Activated B cell treated with CpG ODN at 0.5 μM for 24 hours (primary cell): Measurements from ENCODE around the gene KRTAP10-12. TPM values are rescaled to one million over a fixed set of nuclear protein-coding genes. Genes with fewer than 3 reads are reported as not detected.
"Not testable (repeated sequence)": the region's sequence is repeated elsewhere in the genome, so short reads cannot be mapped to it uniquely, and the experiment has no call there.

Experiments
- ATAC-seq: fragments of 200-7000 bp; cut with Tn5 transposase; one replicate; pipeline ENCODE4 v1.10.0; 2021; ENCODE audit warnings: low read depth, mild to moderate bottlenecking, moderate library complexity
- CTCF ChIA-PET: fragments of 350-600 bp; sonication (Branson Sonifier 250); formaldehyde crosslinking; loops from one replicate; lab custom pipeline; 2021; ENCODE audit warnings: antibody characterized with exemption; lab: Charles Lee
- POLR2A ChIA-PET: fragments of 350-600 bp; sonication (Branson Sonifier 250); formaldehyde crosslinking; loops from one replicate; lab custom pipeline; 2021; ENCODE audit warnings: antibody characterized with exemption; lab: Charles Lee
- DNase-seq: peaks from one replicate; pipeline ENCODE4 v3.0.0; 2022
- H3K27ac Mint-ChIP-seq: one replicate; pipeline ENCODE4 v1.8.0; 2020; ENCODE audit warnings: mixed read lengths
- H3K27me3 Mint-ChIP-seq: one replicate; pipeline ENCODE4 v1.8.0; 2021; ENCODE audit warnings: mixed read lengths
- H3K36me3 Mint-ChIP-seq: one replicate; pipeline ENCODE4 v1.8.0; 2021; ENCODE audit warnings: low read depth, mixed read lengths
- H3K4me1 Mint-ChIP-seq: one replicate; pipeline ENCODE4 v1.8.0; 2021; ENCODE audit warnings: mixed read lengths
- H3K4me3 Mint-ChIP-seq: one replicate; pipeline ENCODE4 v1.8.0; 2020; ENCODE audit warnings: mild to moderate bottlenecking, mixed read lengths
- H3K9me3 Mint-ChIP-seq: one replicate; pipeline ENCODE4 v1.8.0; 2020; ENCODE audit warnings: mixed read lengths
- CTCF ChIP-seq: fragments of 200-600 bp; IDR thresholded peaks from one replicate; pipeline ENCODE4 v1.8.0; 2022; ENCODE audit warnings: antibody characterized with exemption, mild to moderate bottlenecking
- intact Hi-C: fragments of 100-400 bp; cut with micrococcal nuclease; formaldehyde crosslinking; loops from one replicate; pipeline ENCODE4 v1.15.1; 2024
- total RNA-seq: library from RNA; stranded (reverse); gene quantifications from 2 replicates; pipeline ENCODE4 v1.2.3, GENCODE V29; 2022

KRTAP10-12 gene
- total RNA-seq, 1 donor from 2014 or later, result not detected

- ChIA-PET CTCF (no interaction called here), POLR2A (no interaction called here)
- Mint-ChIP-seq H3K27me3 (peaks cover 34% of the 10 kb centered on the region), H3K36me3 (no peaks in the 10 kb centered on the region), H3K27ac (no peak overlapping the region), H3K4me1 (no peaks in the 10 kb centered on the region), H3K9me3 (no peaks in the 10 kb centered on the region), H3K4me3 (no peak overlapping the region)
- no peak for TF ChIP-seq CTCF
- intact Hi-C loops, result no loop called here
- ATAC-seq (no peak), DNase-seq (no peak)
Measured at GRCh38 chr21:44686000-44686781, 10.8 kb upstream of the KRTAP10-12 start.

- ChIA-PET POLR2A (no interaction called here), CTCF (no interaction called here)
- H3K4me1 Mint-ChIP-seq, result no peaks in the 10 kb centered on the region
- ATAC-seq (no peak), DNase-seq (no peak)
- no peak for TF ChIP-seq CTCF
- H3K9me3 Mint-ChIP-seq, result no peaks in the 10 kb centered on the region
- no peaks in the 10 kb centered on the region for H3K36me3 Mint-ChIP-seq
- peaks cover 32% of the 10 kb centered on the region for H3K27me3 Mint-ChIP-seq
- no peak overlapping the region for H3K4me3 Mint-ChIP-seq
- H3K27ac Mint-ChIP-seq, result no peak overlapping the region
- intact Hi-C loops, result no loop called here
Measured at GRCh38 chr21:44686843-44687561, 10.0 kb upstream of the KRTAP10-12 start.

- CTCF ChIA-PET, result no interaction called here
- intact Hi-C loops, result no loop called here
- POLR2A ChIA-PET, result no interaction called here
Measured at GRCh38 chr21:44687671-44688070, 9.3 kb upstream of the KRTAP10-12 start.

GRCh38 chr21:44689740-44690139, 7.2 kb upstream of the KRTAP10-12 start:
- H3K4me1 Mint-ChIP-seq, intact Hi-C loops, DNase-seq, ATAC-seq, POLR2A ChIA-PET, H3K27ac Mint-ChIP-seq, H3K36me3 Mint-ChIP-seq, H3K4me3 Mint-ChIP-seq, CTCF ChIA-PET: not testable (repeated sequence)
- Mint-ChIP-seq H3K9me3 (peaks cover 15% of the 10 kb centered on the region), H3K27me3 (peaks cover 24% of the 10 kb centered on the region)

More at GRCh38 chr21:44687671-44688070, 9.3 kb upstream of the KRTAP10-12 start:
- no peak for TF ChIP-seq CTCF
- no peaks in the 10 kb centered on the region for H3K36me3 Mint-ChIP-seq
- peaks cover 26% of the 10 kb centered on the region for H3K27me3 Mint-ChIP-seq
- H3K4me3 Mint-ChIP-seq, result no peak overlapping the region
- peaks cover 7% of the 10 kb centered on the region for H3K9me3 Mint-ChIP-seq
- DNase-seq (no peak), ATAC-seq (no peak)
- no peaks in the 10 kb centered on the region for H3K4me1 Mint-ChIP-seq
- H3K27ac Mint-ChIP-seq, result no peak overlapping the region

- CTCF ChIA-PET, result no interaction called here
- Mint-ChIP-seq H3K9me3 (peaks cover 15% of the 10 kb centered on the region), H3K4me1 (no peaks in the 10 kb centered on the region), H3K36me3 (no peaks in the 10 kb centered on the region), H3K27ac (no peak overlapping the region), H3K4me3 (no peak overlapping the region), H3K27me3 (peaks cover 28% of the 10 kb centered on the region)
- DNase-seq, result no peak
- no peak for TF ChIP-seq CTCF
- no peak for ATAC-seq
- intact Hi-C loops, result no loop called here
- POLR2A ChIA-PET, result no interaction called here
Measured at GRCh38 chr21:44691686-44692085, 5.3 kb upstream of the KRTAP10-12 start.
